GM19372 (cell line): Measurements from ENCODE around the gene RBM48.
"Not testable (repeated sequence)": the region's sequence is repeated elsewhere in the genome, so short reads cannot be mapped to it uniquely, and the experiment has no call there.

Experiments used
- ATAC-seq: cut with Tn5 transposase; IDR thresholded peaks from one replicate; pipeline ENCODE4 v1.9.1; 2021; ENCODE audit warnings: mild to moderate bottlenecking, low read depth, moderate library complexity; ENCODE audit not compliant: unreplicated experiment

Gene RBM48

DNA sequence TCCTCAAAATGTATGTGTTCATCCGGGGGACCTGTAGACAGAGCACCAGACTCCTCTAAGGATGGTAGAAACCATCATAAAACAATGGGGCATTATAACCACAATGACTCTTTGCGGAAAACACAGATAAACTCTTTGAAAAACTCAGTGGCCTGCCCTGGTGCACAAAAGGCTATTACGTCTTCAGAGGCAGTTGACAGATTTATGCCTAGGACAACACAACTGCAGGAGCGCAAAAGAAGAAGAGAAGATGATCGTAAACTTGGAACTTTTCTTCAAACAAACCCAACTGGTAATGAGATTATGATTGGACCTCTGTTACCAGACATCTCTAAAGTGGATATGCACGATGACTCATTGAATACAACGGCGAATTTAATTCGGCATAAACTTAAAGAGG, 6.0 kb downstream of the RBM48 start:
- no peak for ATAC-seq

DNA sequence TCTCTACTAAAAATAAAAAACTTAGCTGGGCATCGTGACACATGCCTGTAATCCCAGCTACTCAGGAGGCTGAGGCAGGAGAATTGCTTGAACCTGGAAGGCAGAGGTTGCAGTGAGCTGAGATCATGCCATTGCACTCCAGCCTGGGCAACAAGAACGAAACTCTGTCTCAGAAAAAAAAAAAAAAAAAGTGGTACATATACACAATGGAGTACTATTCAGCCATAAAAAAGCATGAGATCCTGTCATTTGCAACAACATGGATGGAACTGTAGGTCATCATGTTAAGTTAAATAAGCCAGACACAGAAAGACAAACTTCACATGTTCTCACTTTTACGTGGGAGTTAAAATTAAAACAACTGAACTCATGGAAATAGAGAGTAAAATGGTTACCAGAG, 14.9 kb downstream of the RBM48 start:
- not testable (repeated sequence) for ATAC-seq

DNA sequence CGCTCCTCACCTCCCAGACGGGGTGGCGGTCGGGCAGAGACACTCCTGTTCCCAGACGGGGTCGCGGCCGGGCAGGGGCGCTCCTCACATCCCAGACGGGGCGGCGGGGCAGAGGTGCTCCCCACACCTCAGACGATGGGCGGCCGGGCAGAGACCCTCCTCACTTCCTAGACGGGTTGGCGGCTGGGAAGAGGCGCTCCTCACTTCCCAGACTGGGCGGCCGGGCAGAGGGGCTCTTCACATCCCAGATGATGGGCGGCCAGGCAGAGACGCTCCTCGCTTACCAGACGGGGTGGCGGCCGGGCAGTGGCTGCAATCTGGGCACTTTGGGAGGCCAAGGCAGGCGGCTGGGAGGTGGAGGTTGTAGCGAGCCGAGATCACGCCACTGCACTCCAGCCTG, 16.5 kb downstream of the RBM48 start:
- not testable (repeated sequence) for ATAC-seq

DNA sequence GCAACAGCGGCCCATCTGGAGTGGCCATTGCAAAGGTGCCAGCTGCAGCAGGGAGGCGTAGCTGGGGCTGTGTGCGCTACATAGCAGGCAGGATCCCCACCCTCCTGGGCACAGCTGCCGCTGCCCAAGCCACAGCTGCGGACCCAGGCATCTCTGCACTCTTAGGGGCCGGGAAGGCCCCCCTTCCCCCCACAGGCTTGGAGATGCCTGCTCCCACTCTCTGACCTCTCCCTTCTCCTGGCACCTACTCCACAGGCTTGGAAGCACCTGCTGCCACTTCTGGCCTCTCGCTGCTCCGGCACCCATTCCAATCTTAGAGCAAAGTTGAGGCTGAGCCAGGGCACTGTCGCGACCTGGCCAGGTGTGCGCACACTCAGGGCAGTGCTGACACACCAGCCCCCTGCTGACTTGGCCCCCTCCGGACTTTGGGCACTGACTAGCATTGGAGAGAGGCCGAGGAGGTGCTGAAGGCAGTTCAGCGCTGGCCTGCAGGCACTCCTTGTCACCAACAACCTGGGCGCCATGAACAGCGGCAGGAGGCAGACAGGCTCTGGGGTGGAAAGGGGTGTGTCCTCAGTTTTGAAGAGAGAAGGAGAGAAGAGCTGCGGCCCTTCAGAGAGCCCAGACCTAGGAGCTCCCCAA, 18.4 kb downstream of the RBM48 start:
- no peak for ATAC-seq

DNA sequence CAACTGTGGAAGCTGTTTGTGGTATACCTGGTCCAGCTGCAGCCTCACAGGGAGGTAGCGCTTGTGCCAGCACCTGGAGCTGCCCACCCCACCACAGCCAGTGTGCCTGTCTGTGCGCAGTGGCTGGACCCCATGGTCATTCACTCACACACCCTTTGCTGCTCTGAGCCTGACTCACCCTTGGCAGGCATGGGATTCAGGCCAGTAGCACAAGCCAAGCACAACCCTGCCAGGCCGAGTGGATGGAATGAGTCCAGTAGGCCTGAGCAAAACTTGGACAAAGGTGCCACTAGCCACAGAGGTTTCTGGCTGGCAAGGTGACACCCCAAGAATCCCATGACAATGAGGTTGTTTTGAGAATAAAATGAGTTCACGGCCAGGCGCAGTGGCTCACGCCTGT, 19.0 kb downstream of the RBM48 start:
- no peak for ATAC-seq

DNA sequence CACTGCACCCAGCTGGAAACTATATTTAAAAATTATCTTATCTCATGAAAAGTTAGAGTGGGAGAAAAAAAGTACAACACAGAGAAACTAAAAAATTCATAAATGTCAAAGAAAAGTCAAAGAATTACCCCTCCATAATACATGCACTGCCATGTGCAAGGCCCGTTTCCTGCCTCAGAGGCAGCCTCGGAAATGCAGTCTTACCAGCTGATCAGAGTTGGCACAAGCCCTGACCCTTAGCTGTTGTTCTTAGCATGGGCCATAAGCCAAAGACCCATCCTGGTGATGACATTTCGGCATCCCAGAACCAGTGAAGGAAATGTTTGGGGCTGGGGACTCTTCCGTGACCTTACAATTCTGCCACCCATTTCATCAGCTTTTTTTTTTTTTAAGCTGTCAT, 21.6 kb downstream of the RBM48 start:
- no peak for ATAC-seq

DNA sequence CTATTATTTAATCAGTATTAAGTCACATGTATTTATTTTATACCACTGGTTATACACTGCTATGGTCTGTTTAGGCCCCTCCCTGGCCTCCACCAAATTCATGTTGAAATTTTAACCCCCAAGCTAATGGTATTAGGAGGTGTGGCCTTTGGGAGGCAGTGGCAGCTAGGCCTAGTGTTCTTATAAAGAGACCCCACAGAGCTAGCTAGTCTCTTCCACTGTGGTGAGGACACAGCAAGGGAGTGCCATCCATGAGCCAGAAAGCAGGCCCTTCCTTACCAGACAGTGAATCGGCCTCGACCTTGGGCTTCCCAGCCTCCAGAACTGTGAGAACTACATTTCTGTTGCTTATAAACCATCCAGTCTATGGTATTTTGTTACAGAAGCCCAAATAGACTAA, 28.7 kb downstream of the RBM48 start:
- no peak for ATAC-seq

DNA sequence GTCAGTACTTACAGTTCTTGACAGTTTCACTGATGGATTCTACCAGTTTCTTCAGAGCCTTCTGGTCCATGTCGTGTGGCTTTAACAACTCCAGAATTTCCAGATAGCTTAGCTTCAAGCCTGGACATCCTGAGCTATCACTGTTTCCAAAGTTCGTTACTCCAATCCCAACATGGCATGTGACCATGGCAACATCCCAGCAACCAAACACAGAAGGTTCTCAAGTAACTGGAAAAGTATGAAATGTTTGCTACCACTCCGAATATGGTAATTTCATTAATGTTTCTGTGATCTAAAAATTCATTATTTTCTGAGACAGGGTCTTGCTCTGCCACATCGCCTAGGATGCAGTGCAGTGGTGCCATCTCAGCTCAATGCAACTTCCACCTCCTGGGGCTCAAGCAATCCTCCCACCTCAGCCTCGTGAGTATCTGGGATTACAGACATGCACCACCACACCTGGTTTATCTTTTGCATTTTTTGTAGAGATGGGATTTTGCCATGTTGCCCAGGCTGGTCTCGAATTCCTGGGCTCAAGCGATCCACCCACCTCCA, 29.3 kb downstream of the RBM48 start:
- ATAC-seq: no peak

DNA sequence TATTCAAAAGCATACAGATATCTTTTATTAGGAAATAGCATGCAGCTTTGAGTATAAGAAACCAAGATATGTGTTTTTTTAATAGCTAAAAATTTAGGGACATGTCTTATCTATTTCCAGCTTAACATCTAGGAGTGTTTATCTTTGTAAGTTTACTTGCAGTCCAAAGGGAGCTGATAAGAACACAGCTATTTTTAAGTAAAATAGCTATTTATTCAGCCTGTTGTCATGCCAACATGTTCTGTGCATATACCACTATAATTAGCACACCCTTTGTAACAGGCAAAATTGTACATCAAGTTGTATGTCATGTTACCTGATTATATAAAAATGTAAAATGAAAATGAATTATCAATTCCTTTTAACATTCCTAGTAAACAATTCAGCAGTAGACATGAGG, 32.0 kb downstream of the RBM48 start:
- no peak for ATAC-seq

DNA sequence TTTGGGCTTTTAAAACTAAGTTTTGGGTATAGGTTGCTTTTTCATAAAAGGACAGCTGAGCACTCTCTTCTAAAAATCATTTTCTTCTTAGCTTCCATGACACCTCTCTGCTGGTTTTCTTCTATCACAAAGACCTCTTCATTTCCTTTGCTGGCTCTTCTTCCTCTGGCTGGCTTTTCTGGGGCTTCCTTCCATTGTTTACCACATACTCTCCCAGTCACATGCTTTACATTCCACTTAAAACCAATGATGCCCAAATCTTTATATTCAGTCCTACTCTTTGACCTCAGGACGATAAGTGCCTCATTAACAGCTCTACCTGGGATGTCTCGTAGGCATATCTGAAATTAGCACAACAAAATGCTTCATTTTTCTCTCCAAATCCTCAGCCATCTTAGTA, 34.8 kb downstream of the RBM48 start:
- no peak for ATAC-seq

DNA sequence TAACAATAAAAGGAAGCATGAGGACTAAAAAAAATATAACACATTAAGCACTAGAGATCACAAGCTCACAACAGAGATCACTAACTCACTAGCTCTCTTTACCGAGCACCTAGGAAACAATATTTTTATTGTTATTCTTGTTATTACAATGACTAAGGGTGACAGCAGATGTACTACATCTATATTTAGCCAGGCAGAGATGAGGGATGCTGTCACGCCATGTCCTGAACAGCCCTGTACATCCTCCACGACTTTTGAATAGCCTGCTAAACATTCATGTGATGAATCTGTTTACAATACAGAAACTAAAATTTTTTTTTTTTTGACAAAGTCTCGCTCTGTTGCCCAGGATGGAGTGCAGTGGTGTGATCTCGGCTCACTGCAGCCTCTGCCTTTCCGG, 38.9 kb downstream of the RBM48 start:
- no peak for ATAC-seq

DNA sequence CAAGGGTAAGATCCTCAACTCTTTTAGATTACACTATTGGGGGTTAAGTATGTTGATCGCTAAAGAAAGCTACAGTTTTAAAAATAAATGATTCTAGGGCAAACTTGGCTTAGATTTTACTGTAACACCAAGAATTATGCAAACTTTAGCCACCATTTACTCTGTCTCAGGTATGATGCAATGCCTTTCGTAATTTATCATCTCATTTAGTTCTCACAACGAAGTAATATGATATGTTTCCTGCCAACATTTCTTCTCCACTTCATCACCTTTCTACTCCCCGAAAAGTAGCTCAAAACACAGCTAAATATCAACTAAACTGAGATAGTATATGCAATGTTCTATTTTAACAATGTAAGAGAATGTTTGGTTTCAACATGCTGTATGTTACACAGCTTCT, 40.5 kb downstream of the RBM48 start:
- ATAC-seq: no peak

DNA sequence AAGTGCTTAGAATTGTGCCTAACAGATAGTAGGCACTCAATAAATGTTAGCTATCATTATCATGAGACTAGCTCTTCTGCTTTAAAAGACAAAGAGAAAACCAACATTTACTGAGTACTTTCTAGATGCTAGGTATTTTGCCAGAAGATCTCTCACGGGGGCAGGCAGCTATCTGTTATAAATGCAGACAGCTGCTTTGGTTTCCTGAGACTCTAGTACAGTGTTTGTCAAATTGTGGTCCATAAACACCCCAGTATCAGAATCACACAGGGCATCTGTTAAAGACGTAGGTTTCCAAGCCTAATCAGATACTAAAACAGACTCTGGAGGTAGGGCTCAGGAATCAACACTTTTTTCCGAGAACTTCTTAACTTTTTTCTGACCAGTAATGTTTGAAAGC, 47.7 kb downstream of the RBM48 start:
- no peak for ATAC-seq

DNA sequence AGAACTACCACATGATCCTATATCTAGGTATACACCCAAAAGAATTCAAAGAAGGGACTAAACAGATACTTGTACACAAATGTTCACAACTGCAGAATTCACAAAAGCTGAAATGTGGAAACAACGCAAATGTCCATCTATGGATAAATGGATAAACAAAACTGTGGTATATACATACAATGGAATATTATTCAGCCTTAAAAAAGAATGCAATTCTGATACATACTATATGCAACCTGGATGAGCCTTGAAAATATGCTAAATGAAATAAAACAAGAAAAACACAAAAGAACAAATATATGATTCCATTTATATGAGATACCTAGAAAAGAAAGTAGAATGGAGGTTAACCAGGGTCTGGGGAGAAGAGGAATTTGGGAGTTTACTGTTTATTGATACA, 54.4 kb downstream of the RBM48 start:
- no peak for ATAC-seq

DNA sequence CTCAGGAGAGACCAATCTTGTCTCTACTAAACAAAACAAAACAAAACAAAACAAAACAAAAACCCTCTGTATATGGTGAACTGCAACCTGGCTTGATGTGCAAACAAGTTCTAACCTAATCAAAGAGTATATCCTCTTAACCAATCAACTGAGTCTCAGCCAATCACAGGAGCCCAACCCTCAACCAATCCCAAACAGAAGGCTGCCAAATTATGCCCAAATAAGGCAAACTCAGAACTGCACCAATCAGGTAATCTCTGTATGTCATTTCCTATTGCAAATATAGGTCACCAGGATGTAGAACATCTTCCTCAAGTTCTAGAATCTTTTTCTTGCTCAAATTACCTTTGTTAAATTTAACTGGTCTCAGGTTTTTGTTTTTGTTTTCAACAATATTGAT, 56.4 kb downstream of the RBM48 start:
- ATAC-seq: no peak

DNA sequence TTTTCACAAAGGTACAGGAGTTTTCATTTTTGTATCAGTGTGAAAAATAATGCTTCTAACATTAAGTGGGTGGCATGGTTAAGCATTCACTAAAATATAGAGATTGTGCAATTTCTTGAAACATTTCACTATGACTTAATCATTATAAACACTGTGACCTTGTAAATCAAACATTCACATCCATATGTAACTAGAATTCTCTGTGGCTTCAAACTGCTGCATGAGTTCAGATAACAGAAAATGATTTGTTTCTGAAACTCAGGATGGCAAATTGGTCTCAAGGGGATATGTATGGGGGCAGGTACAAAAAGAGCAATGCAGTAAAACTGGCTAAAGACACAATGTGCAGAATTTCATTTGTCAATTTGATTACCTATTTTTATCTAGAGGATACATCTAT, 57.8 kb downstream of the RBM48 start:
- no peak for ATAC-seq

DNA sequence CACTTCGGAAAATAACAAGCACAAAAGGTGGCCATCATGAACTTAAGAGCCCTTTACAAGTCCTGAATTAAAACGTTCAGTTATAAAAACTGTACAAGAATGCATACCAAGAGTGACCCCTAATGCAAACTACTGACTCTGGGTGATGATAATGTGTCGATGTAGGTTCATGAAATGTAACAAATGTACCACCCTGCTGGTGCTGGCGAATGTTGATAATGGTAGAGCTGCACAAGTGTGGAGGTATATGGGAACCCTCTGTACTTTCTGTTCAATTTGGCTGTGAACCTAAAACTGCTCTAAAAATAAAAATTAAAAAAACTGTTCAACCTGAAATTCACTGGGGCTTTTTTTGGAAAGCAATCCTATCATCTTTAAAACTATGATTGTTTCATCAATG, 58.2 kb downstream of the RBM48 start:
- no peak for ATAC-seq
